ENCODE measurements around the gene KLF6. TPM values are rescaled to one million over a fixed set of nuclear protein-coding genes. Genes with fewer than 3 reads are reported as not detected.

The KLF6 gene
- total RNA-seq, 1 donor from 2014 or later: 273 TPM

- intact Hi-C loops (cut with DNase I): no loop called here
- no peak for ATAC-seq
- DNase-seq (ENCODE audit: low spot score): no peak
Observed at GRCh38 chr10:3793553-3793952, 8.5 kb upstream of the KLF6 start.

- ATAC-seq (no peak), DNase-seq (ENCODE audit: low spot score) (no peak)
- intact Hi-C loops (cut with DNase I): no loop called here
Observed at GRCh38 chr10:3792710-3793219, 7.8 kb upstream of the KLF6 start.

- no peak for DNase-seq (ENCODE audit: low spot score)
- intact Hi-C loops (cut with DNase I): no loop called here
- no peak for ATAC-seq
Observed at GRCh38 chr10:3791974-3792633, 7.1 kb upstream of the KLF6 start.

GRCh38 chr10:3790858-3791257, 5.8 kb upstream of the KLF6 start:
- ATAC-seq (no peak), DNase-seq (ENCODE audit: low spot score) (no peak)
- intact Hi-C loops (cut with DNase I): no loop called here

GRCh38 chr10:3790272-3790671, 5.3 kb upstream of the KLF6 start:
- DNase-seq (ENCODE audit: low spot score) (no peak), ATAC-seq (no peak)
- intact Hi-C loops (cut with DNase I): no loop called here

- no peak for DNase-seq (ENCODE audit: low spot score)
- no peak for ATAC-seq
- intact Hi-C loops (cut with DNase I): loop anchor here (5.0 kb wide), 1 partner anchor 978 kb away; no protein-coding TSS in a partner anchor
Observed at GRCh38 chr10:3789621-3790020, 4.6 kb upstream of the KLF6 start.

GRCh38 chr10:3787816-3788215, 2.8 kb upstream of the KLF6 start:
- no peak for DNase-seq (ENCODE audit: low spot score)

GRCh38 chr10:3787016-3787400, 2.0 kb upstream of the KLF6 start:
- ATAC-seq (no peak), DNase-seq (ENCODE audit: low spot score) (no peak)
- intact Hi-C loops (cut with DNase I): loop anchor here (5.0 kb wide), 1 partner anchor 980 kb away; no protein-coding TSS in a partner anchor

More at GRCh38 chr10:3787816-3788215, 2.8 kb upstream of the KLF6 start:
- no peak for ATAC-seq
- intact Hi-C loops (cut with DNase I): loop anchor here (5.0 kb wide), 1 partner anchor 979 kb away; no protein-coding TSS in a partner anchor

GRCh38 chr10:3786295-3787015, 1.4 kb upstream of the KLF6 start:
- DNase-seq (ENCODE audit: low spot score): peak; percentile 71
- intact Hi-C loops (cut with DNase I): loop anchor here (5.0 kb wide), 1 partner anchor 981 kb away; no protein-coding TSS in a partner anchor
- no peak for ATAC-seq

GRCh38 chr10:3785851-3786271, 852 bp upstream of the KLF6 start:
- ATAC-seq: no peak
- peak; percentile 79 for DNase-seq (ENCODE audit: low spot score)
- intact Hi-C loops (cut with DNase I): loop anchor here (5.0 kb wide), 1 partner anchor 981 kb away; no protein-coding TSS in a partner anchor

- DNase-seq (ENCODE audit: low spot score) (peak; percentile 100), ATAC-seq (peak; percentile 86)
- intact Hi-C loops (cut with DNase I): loop anchor here (5.0 kb wide), 1 partner anchor 982 kb away; no protein-coding TSS in a partner anchor
Observed at GRCh38 chr10:3785251-3785850, 342 bp upstream of the KLF6 start.

GRCh38 chr10:3783682-3784432, 1.2 kb downstream of the KLF6 start:
- intact Hi-C loops (cut with DNase I): loop anchor here (5.0 kb wide), 2 partner anchors 317 to 873 kb away; no protein-coding TSS in a partner anchor
- peak; percentile 87 for DNase-seq (ENCODE audit: low spot score)
- peak; percentile 47 for ATAC-seq

GRCh38 chr10:3783316-3783681, 1.7 kb downstream of the KLF6 start:
- intact Hi-C loops (cut with DNase I): loop anchor here (5.0 kb wide), 2 partner anchors 316 to 874 kb away; no protein-coding TSS in a partner anchor
- peak; percentile 70 for DNase-seq (ENCODE audit: low spot score)
- ATAC-seq: peak; percentile 29

- DNase-seq (ENCODE audit: low spot score) (peak; percentile 75), ATAC-seq (peak; percentile 77)
- intact Hi-C loops (cut with DNase I): loop anchor here (5.0 kb wide), 2 partner anchors 315 to 875 kb away; no protein-coding TSS in a partner anchor
Observed at GRCh38 chr10:3782451-3783315, 2.3 kb downstream of the KLF6 start.

GRCh38 chr10:3782146-3782450, 2.9 kb downstream of the KLF6 start:
- intact Hi-C loops (cut with DNase I): loop anchor here (5.0 kb wide), 2 partner anchors 315 to 875 kb away; no protein-coding TSS in a partner anchor
- DNase-seq (ENCODE audit: low spot score): no peak
- no peak for ATAC-seq

GRCh38 chr10:3781468-3782145, 3.4 kb downstream of the KLF6 start:
- DNase-seq (ENCODE audit: low spot score) (peak; percentile 77), ATAC-seq (no peak)
- intact Hi-C loops (cut with DNase I): loop anchor here (5.0 kb wide), 2 partner anchors 314 to 876 kb away; no protein-coding TSS in a partner anchor

- intact Hi-C loops (cut with DNase I): loop anchor here (5.0 kb wide), 2 partner anchors 314 to 876 kb away; no protein-coding TSS in a partner anchor
- no peak for DNase-seq (ENCODE audit: low spot score)
- ATAC-seq: no peak
Observed at GRCh38 chr10:3780771-3781467, 4.1 kb downstream of the KLF6 start.
